ENCODE results near the gene TLR2.

TLR2 gene

GRCh38 chr4:153735906-153736461 is 51.9 kb downstream of the TLR2 start:
- no peak for TF ChIP-seq EZH2phosphoT487 (IDR thresholded peaks at IDR 0.05; ENCODE audit: borderline replicate concordance)
- TF ChIP-seq, protein P1, sequence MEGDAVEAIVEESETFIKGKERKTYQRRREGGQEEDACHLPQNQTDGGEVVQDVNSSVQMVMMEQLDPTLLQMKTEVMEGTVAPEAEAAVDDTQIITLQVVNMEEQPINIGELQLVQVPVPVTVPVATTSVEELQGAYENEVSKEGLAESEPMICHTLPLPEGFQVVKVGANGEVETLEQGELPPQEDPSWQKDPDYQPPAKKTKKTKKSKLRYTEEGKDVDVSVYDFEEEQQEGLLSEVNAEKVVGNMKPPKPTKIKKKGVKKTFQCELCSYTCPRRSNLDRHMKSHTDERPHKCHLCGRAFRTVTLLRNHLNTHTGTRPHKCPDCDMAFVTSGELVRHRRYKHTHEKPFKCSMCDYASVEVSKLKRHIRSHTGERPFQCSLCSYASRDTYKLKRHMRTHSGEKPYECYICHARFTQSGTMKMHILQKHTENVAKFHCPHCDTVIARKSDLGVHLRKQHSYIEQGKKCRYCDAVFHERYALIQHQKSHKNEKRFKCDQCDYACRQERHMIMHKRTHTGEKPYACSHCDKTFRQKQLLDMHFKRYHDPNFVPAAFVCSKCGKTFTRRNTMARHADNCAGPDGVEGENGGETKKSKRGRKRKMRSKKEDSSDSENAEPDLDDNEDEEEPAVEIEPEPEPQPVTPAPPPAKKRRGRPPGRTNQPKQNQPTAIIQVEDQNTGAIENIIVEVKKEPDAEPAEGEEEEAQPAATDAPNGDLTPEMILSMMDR (conservative IDR thresholded peaks at IDR 0.05; ENCODE audit: low read length) = no peak
- no peak overlapping the region for H2AFZ ChIP-seq (ENCODE audit: low read length)
- peaks cover 6% of the 10 kb centered on the region for H3K9me3 ChIP-seq (ENCODE audit: insufficient read depth, low read depth, low read length)
- H4K20me1 ChIP-seq (ENCODE audit: insufficient read depth, low read length, poor library complexity, severe bottlenecking) = no peaks in the 10 kb centered on the region
- H3K79me2 ChIP-seq (ENCODE audit: insufficient read depth, low read length) = no peaks in the 10 kb centered on the region
- no peaks in the 10 kb centered on the region for H3K36me3 ChIP-seq (ENCODE audit: insufficient read depth, low read length)
- no peaks in the 10 kb centered on the region for H3F3A ChIP-seq (ENCODE audit: low read depth)
- H3K27me3 ChIP-seq (ENCODE audit: insufficient read depth, low read length, poor library complexity, severe bottlenecking) = no peaks in the 10 kb centered on the region
- H3K4me2 ChIP-seq (ENCODE audit: low read depth, low read length, poor library complexity, severe bottlenecking) = no peak overlapping the region
- no peaks in the 10 kb centered on the region for H3K4me1 ChIP-seq (ENCODE audit: insufficient read depth, low read length, poor library complexity, severe bottlenecking)
- H3K9ac ChIP-seq (ENCODE audit: low read depth, low read length, poor library complexity, severe bottlenecking) = no peak overlapping the region
- no peak overlapping the region for H3K4me3 ChIP-seq (ENCODE audit: low read length, poor library complexity, severe bottlenecking)
- no peaks in the 10 kb centered on the region for H3K9me2 ChIP-seq (replicated peaks; ENCODE audit: low read depth, low read length)

DNA sequence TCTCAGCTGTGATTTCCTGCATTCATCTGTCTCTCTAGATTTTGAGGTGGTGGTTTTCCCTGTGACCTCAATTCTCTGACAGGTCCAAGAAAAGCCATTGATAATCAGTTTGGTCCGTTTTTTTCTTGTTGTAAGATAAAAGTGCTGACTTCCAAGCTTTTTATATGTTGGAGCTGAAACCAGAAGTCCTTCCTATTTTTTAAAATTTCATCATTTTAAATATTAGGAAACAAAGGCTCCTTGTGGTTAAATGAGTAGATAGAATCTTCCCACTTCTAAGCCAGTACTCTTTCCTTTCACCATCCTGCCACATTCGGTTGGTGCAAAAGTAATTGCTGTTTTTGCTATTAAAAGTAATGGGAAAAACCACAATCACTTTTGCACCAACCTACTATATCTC is 57.5 kb downstream of the TLR2 start:
- H3K9me3 ChIP-seq (ENCODE audit: insufficient read depth, low read depth, low read length) = peaks cover 10% of the 10 kb centered on the region
- no peak for TF ChIP-seq EZH2phosphoT487 (IDR thresholded peaks at IDR 0.05; ENCODE audit: borderline replicate concordance)
- TF ChIP-seq, protein P1 (conservative IDR thresholded peaks at IDR 0.05; ENCODE audit: low read length) = no peak
- H3K79me2 ChIP-seq (ENCODE audit: insufficient read depth, low read length) = no peaks in the 10 kb centered on the region
- no peaks in the 10 kb centered on the region for H3K27me3 ChIP-seq (ENCODE audit: insufficient read depth, low read length, poor library complexity, severe bottlenecking)
- no peaks in the 10 kb centered on the region for H3K36me3 ChIP-seq (ENCODE audit: insufficient read depth, low read length)
- H2AFZ ChIP-seq (ENCODE audit: low read length) = no peak overlapping the region
- no peaks in the 10 kb centered on the region for H3F3A ChIP-seq (ENCODE audit: low read depth)
- H4K20me1 ChIP-seq (ENCODE audit: insufficient read depth, low read length, poor library complexity, severe bottlenecking) = no peaks in the 10 kb centered on the region
- no peak overlapping the region for H3K4me3 ChIP-seq (ENCODE audit: low read length, poor library complexity, severe bottlenecking)
- no peak overlapping the region for H3K9ac ChIP-seq (ENCODE audit: low read depth, low read length, poor library complexity, severe bottlenecking)
- H3K4me2 ChIP-seq (ENCODE audit: low read depth, low read length, poor library complexity, severe bottlenecking) = no peak overlapping the region
- H3K4me1 ChIP-seq (ENCODE audit: insufficient read depth, low read length, poor library complexity, severe bottlenecking) = no peaks in the 10 kb centered on the region
- H3K9me2 ChIP-seq (replicated peaks; ENCODE audit: low read depth, low read length) = no peaks in the 10 kb centered on the region

DNA sequence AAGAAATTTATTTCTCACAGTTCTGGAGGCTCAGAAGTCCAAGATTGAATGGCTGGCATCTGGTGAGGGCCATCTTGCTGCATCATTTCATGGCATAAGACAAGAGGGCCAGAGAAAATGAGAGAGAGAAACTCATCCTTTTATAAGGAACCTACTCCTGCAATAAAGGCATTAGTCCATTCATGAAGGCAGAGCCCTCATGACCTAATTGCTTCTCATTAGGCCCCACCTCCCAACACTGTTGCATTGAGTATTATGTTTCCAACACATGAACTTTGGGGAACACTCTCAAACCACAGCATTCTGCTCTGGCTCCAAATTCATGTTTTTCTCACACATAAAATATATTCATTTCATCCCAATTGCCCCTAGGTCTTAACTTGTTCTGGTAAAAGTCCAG is 61.6 kb downstream of the TLR2 start:
- H3F3A ChIP-seq (ENCODE audit: low read depth) = no peaks in the 10 kb centered on the region
- H3K79me2 ChIP-seq (ENCODE audit: insufficient read depth, low read length) = no peaks in the 10 kb centered on the region
- H3K9me2 ChIP-seq (replicated peaks; ENCODE audit: low read depth, low read length) = no peaks in the 10 kb centered on the region
- H3K9ac ChIP-seq (ENCODE audit: low read depth, low read length, poor library complexity, severe bottlenecking) = no peak overlapping the region
- H3K27me3 ChIP-seq (ENCODE audit: insufficient read depth, low read length, poor library complexity, severe bottlenecking) = no peaks in the 10 kb centered on the region
- no peaks in the 10 kb centered on the region for H3K36me3 ChIP-seq (ENCODE audit: insufficient read depth, low read length)
- H3K4me3 ChIP-seq (ENCODE audit: low read length, poor library complexity, severe bottlenecking) = no peak overlapping the region
- H3K9me3 ChIP-seq (ENCODE audit: insufficient read depth, low read depth, low read length) = peaks cover 7% of the 10 kb centered on the region
- no peaks in the 10 kb centered on the region for H4K20me1 ChIP-seq (ENCODE audit: insufficient read depth, low read length, poor library complexity, severe bottlenecking)
- H2AFZ ChIP-seq (ENCODE audit: low read length) = no peak overlapping the region
- H3K4me2 ChIP-seq (ENCODE audit: low read depth, low read length, poor library complexity, severe bottlenecking) = no peak overlapping the region
- TF ChIP-seq, protein P1 (conservative IDR thresholded peaks at IDR 0.05; ENCODE audit: low read length) = no peak
- TF ChIP-seq EZH2phosphoT487 (IDR thresholded peaks at IDR 0.05; ENCODE audit: borderline replicate concordance) = no peak
- peaks cover 3% of the 10 kb centered on the region for H3K4me1 ChIP-seq (ENCODE audit: insufficient read depth, low read length, poor library complexity, severe bottlenecking)

All from Loucy (cell line).